GM23338 (cell line): ENCODE results near the gene TEDC1. TPM values are rescaled to one million over a fixed set of nuclear protein-coding genes. Genes with fewer than 3 reads are reported as not detected.

Experiments
- ATAC-seq: fragments of 200-7000 bp; cut with Tn5 transposase; 3 replicates; pipeline ENCODE4 v1.9.1; 2020
- DNase-seq: peaks from one replicate; pipeline ENCODE4 v3.0.0-alpha.2; 2015; ENCODE audit warnings: low spot score
- H2AFZ ChIP-seq: fragments of 200-600 bp; sonication (generic); 2 replicates; pipeline ENCODE4 v1.8.0; 2016; ENCODE audit warnings: antibody characterized with exemption, mild to moderate bottlenecking, moderate library complexity
- H3F3A ChIP-seq: fragments of 200-600 bp; sonication (generic); replicated peaks from 2 replicates; pipeline ENCODE4 v1.8.0; 2017; ENCODE audit warnings: antibody characterized with exemption, mixed run types, low read depth
- H3K27ac ChIP-seq: fragments of 200-600 bp; sonication (generic); 2 replicates; pipeline ENCODE4 v1.6.1; 2016; ENCODE audit warnings: low read depth
- H3K27me3 ChIP-seq: fragments of 200-600 bp; sonication (generic); 2 replicates; pipeline ENCODE4 v1.8.0; 2016; ENCODE audit warnings: mild to moderate bottlenecking, mixed run types, moderate library complexity; ENCODE audit not compliant: insufficient read depth
- H3K36me3 ChIP-seq: fragments of 200-600 bp; sonication (generic); 2 replicates; pipeline ENCODE4 v1.8.0; 2016; ENCODE audit warnings: mild to moderate bottlenecking; ENCODE audit not compliant: insufficient read depth
- H3K4me1 ChIP-seq: fragments of 200-600 bp; sonication (generic); 2 replicates; pipeline ENCODE4 v1.8.0; 2016; ENCODE audit warnings: mild to moderate bottlenecking, moderate library complexity; ENCODE audit not compliant: insufficient read depth
- H3K4me2 ChIP-seq: fragments of 200-600 bp; sonication (generic); 2 replicates; pipeline ENCODE4 v1.7.1; 2017; ENCODE audit warnings: mixed run types
- H3K4me3 ChIP-seq: fragments of 200-600 bp; sonication (generic); 2 replicates; pipeline ENCODE4 v1.6.1; 2016; ENCODE audit warnings: mixed run types
- H3K79me2 ChIP-seq: fragments of 200-600 bp; sonication (generic); replicated peaks from 2 replicates; pipeline ENCODE4 v1.8.0; 2017; ENCODE audit warnings: mild to moderate bottlenecking; ENCODE audit not compliant: insufficient read depth
- H3K9me2 ChIP-seq: fragments of 200-600 bp; sonication (generic); 2 replicates; pipeline ENCODE4 v1.8.0; 2017; ENCODE audit not compliant: insufficient read depth
- H4K20me1 ChIP-seq: fragments of 200-600 bp; sonication (generic); replicated peaks from 2 replicates; pipeline ENCODE4 v1.8.0; 2017; ENCODE audit warnings: mild to moderate bottlenecking; ENCODE audit not compliant: insufficient read depth
- H3K27ac Mint-ChIP-seq: 2 replicates; pipeline ENCODE4 v1.8.0; 2020; ENCODE audit warnings: inconsistent platforms, mild to moderate bottlenecking, moderate library complexity, mixed read lengths
- H3K27me3 Mint-ChIP-seq: 3 replicates; pipeline ENCODE4 v1.8.0; 2022; ENCODE audit warnings: low read depth, mild to moderate bottlenecking, moderate library complexity, mixed read lengths, inconsistent platforms; ENCODE audit not compliant: insufficient read depth, poor library complexity
- H3K36me3 Mint-ChIP-seq: 3 replicates; pipeline ENCODE4 v1.8.0; 2021; ENCODE audit warnings: low read depth, mild to moderate bottlenecking, inconsistent platforms, moderate library complexity, mixed read lengths
- H3K4me1 Mint-ChIP-seq: 3 replicates; pipeline ENCODE4 v1.8.0; 2020; ENCODE audit warnings: mild to moderate bottlenecking, inconsistent platforms, mixed read lengths
- H3K4me3 Mint-ChIP-seq: 3 replicates; pipeline ENCODE4 v1.8.0; 2021; ENCODE audit warnings: moderate library complexity, mild to moderate bottlenecking, inconsistent platforms, mixed read lengths
- H3K9me3 Mint-ChIP-seq: 3 replicates; pipeline ENCODE4 v1.8.0; 2020; ENCODE audit warnings: moderate library complexity, mild to moderate bottlenecking, inconsistent platforms, mixed read lengths
- CREB1 ChIP-seq: fragments of 250-450 bp; sonication (Bioruptor Pico); IDR thresholded peaks from 2 replicates; pipeline ENCODE4 v1.5.0; 2020; ENCODE audit warnings: low read depth, mild to moderate bottlenecking, moderate library complexity
- EZH2 ChIP-seq: fragments of 200-600 bp; sonication (generic); IDR thresholded peaks from one replicate; pipeline ENCODE4 v1.8.0; 2017; ENCODE audit warnings: antibody characterized with exemption, mild to moderate bottlenecking, low read depth; ENCODE audit not compliant: unreplicated experiment
- EZH2phosphoT487 ChIP-seq: fragments of 200-600 bp; sonication (generic); IDR thresholded peaks from one replicate; pipeline ENCODE4 v1.8.1; 2018; ENCODE audit warnings: antibody characterized with exemption; ENCODE audit not compliant: unreplicated experiment
- JUNB ChIP-seq: IDR thresholded peaks from one replicate; pipeline ENCODE4 v1.6.1; 2016; ENCODE audit warnings: antibody characterized with exemption; ENCODE audit not compliant: unreplicated experiment
- NANOG ChIP-seq: IDR thresholded peaks from 2 replicates; pipeline ENCODE4 v1.6.1; 2016; ENCODE audit warnings: antibody characterized with exemption, borderline replicate concordance
- POLR2AphosphoS5 ChIP-seq: IDR thresholded peaks from 2 replicates; pipeline ENCODE4 v1.6.1; 2016; ENCODE audit warnings: antibody characterized with exemption, low read depth
- REST ChIP-seq: IDR thresholded peaks from one replicate; pipeline ENCODE4 v1.6.1; 2018; ENCODE audit warnings: antibody characterized with exemption; ENCODE audit not compliant: unreplicated experiment
- STAT1 ChIP-seq: IDR thresholded peaks from one replicate; pipeline ENCODE4 v1.6.1; 2016; ENCODE audit warnings: antibody characterized with exemption; ENCODE audit not compliant: unreplicated experiment
- ZNF114 ChIP-seq: fragments of 250-450 bp; sonication (Bioruptor Pico); IDR thresholded peaks from 2 replicates; pipeline ENCODE4 v1.5.0; 2020; ENCODE audit warnings: mild to moderate bottlenecking, moderate library complexity
- ZNF331 ChIP-seq: fragments of 250-450 bp; sonication (Bioruptor Pico); IDR thresholded peaks from 2 replicates; pipeline ENCODE4 v1.5.0; 2020; ENCODE audit warnings: low read depth, mild to moderate bottlenecking, moderate library complexity
- polyA plus RNA-seq: library from polyadenylated mRNA; unstranded; fragments of >200 nt; fragmentation: Nextera tagmentation; extraction: Ambion mirVana; gene quantifications from 2 replicates; pipeline ENCODE4 v1.2.1, GENCODE V29; 2016
- total RNA-seq: library from RNA; depleted of rRNA; stranded (reverse); fragments of >200 nt; shearing (Covaris generic); gene quantifications from 2 replicates; pipeline ENCODE4 v1.2.3, GENCODE V29; 2014

Gene TEDC1
- total and polyA plus RNA-seq, 2 experiments from 2014 or later, result 5.9 to 16.3 TPM

DNA sequence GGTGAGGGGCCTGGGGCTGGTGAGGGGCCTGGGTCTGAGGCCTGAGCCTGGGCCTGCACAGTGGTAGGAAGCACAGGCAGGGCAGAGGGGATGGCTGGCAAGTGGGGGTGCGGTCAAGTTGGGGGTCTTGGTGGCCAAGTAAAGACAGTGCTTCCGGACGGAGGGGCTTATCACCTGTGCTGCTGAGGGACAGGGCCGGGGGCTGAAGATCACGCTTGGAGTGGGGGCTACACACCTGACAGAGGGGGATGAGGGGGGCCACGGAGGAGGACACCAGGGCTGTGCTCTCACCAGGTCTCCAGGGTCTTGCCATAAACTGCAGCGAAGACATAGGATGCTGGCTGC lies 12.2 kb downstream of the TEDC1 start:
- H3K27ac Mint-ChIP-seq, result no peak overlapping the region
- Histone ChIP-seq H3F3A (no peaks in the 10 kb centered on the region), H4K20me1 (no peaks in the 10 kb centered on the region), H3K9me2 (no peaks in the 10 kb centered on the region), H3K27ac (no peak overlapping the region), H3K36me3 (no peaks in the 10 kb centered on the region), H3K4me3 (no peak overlapping the region), H2AFZ (no peak overlapping the region), H3K27me3 (no peaks in the 10 kb centered on the region), H3K79me2 (no peaks in the 10 kb centered on the region), H3K4me1 (no peaks in the 10 kb centered on the region), H3K4me2 (no peak overlapping the region)
- DNase-seq, result no peak
- H3K9me3 Mint-ChIP-seq, result no peaks in the 10 kb centered on the region; the same call in 2 of the 3 replicates
- TF ChIP-seq EZH2phosphoT487 (no peak), JUNB (no peak), ZNF114 (no peak)
- no peak overlapping the region for H3K4me3 Mint-ChIP-seq
- H3K36me3 Mint-ChIP-seq, result no peaks in the 10 kb centered on the region
- 0 out of 3 replicates have a peak, but pooled peaks cover 2% of the 10 kb centered on the region for H3K4me1 Mint-ChIP-seq
- H3K27me3 Mint-ChIP-seq, result peaks cover 2% of the 10 kb centered on the region
- ATAC-seq, result no peak

- no peaks in the 10 kb centered on the region for H4K20me1 ChIP-seq
- no peak overlapping the region for H3K4me2 ChIP-seq
- H3K27me3 ChIP-seq, result no peaks in the 10 kb centered on the region
- no peaks in the 10 kb centered on the region for H3K9me2 ChIP-seq
- no peak overlapping the region for H3K4me3 Mint-ChIP-seq
- H3K27ac Mint-ChIP-seq, result no peak overlapping the region
- no peak overlapping the region for H2AFZ ChIP-seq
- no peaks in the 10 kb centered on the region; the same call in 1 of the 3 replicates for H3K9me3 Mint-ChIP-seq
- H3K4me1 Mint-ChIP-seq, result 0 out of 3 replicates have a peak, but pooled peaks cover 2% of the 10 kb centered on the region
- H3K36me3 ChIP-seq, result no peaks in the 10 kb centered on the region
- ATAC-seq (no peak), DNase-seq (no peak)
- no peaks in the 10 kb centered on the region for H3K4me1 ChIP-seq
- H3K4me3 ChIP-seq, result no peak overlapping the region
- H3F3A ChIP-seq, result no peaks in the 10 kb centered on the region
- no peak for TF ChIP-seq ZNF331
- TF ChIP-seq ZNF114, result no peak
- no peak for TF ChIP-seq EZH2
- no peak for TF ChIP-seq CREB1 (CRISPR knock-in tag)
- peaks cover 2% of the 10 kb centered on the region for H3K27me3 Mint-ChIP-seq
- no peak overlapping the region for H3K27ac ChIP-seq
- no peaks in the 10 kb centered on the region; the same call in 2 of the 3 replicates for H3K36me3 Mint-ChIP-seq
- no peaks in the 10 kb centered on the region for H3K79me2 ChIP-seq
These were observed 13.1 kb downstream of the TEDC1 start for GRCh38 chr14:105503935-105504692.

GRCh38 chr14:105505101-105505500 lies 14.1 kb downstream of the TEDC1 start:
- no peaks in the 10 kb centered on the region; the same call in 2 of the 3 replicates for H3K36me3 Mint-ChIP-seq
- Histone ChIP-seq H4K20me1 (no peaks in the 10 kb centered on the region), H3K4me1 (no peaks in the 10 kb centered on the region), H2AFZ (no peak overlapping the region), H3K27ac (no peak overlapping the region), H3K4me2 (no peak overlapping the region), H3K4me3 (no peak overlapping the region), H3K36me3 (no peaks in the 10 kb centered on the region), H3K27me3 (no peaks in the 10 kb centered on the region), H3F3A (no peaks in the 10 kb centered on the region), H3K9me2 (no peaks in the 10 kb centered on the region), H3K79me2 (no peaks in the 10 kb centered on the region)
- peaks cover 2% of the 10 kb centered on the region for H3K27me3 Mint-ChIP-seq
- H3K4me1 Mint-ChIP-seq, result 0 out of 3 replicates have a peak, but pooled peaks cover under 1% of the 10 kb centered on the region
- no peak overlapping the region for H3K4me3 Mint-ChIP-seq
- no peaks in the 10 kb centered on the region; the same call in 1 of the 3 replicates for H3K9me3 Mint-ChIP-seq
- no peak overlapping the region for H3K27ac Mint-ChIP-seq
- DNase-seq (no peak), ATAC-seq (no peak)
- no peak for TF ChIP-seq REST
- TF ChIP-seq STAT1, result no peak
- no peak for TF ChIP-seq NANOG
- no peak for TF ChIP-seq POLR2AphosphoS5
- TF ChIP-seq ZNF331, result no peak
- no peak for TF ChIP-seq ZNF114
- no peak for TF ChIP-seq CREB1 (CRISPR knock-in tag)
- no peak for TF ChIP-seq EZH2phosphoT487
